Neural cell (in vitro differentiated cells): Measurements from ENCODE around the gene PRTN3. TPM values are rescaled to one million over a fixed set of nuclear protein-coding genes. Genes with fewer than 3 reads are reported as not detected.

Source experiments
- H2AFZ ChIP-seq: fragments of 200-600, 300-800 bp; sonication (generic), shearing (Covaris generic); 2 replicates; pipeline ENCODE4 v1.6.0; 2014; ENCODE audit warnings: low read depth, mild to moderate bottlenecking, antibody characterized with exemption, low read length, moderate library complexity
- H3F3A ChIP-seq: fragments of 200-600 bp; shearing (Covaris generic); 2 replicates; pipeline ENCODE4 v1.6.1; 2016; ENCODE audit warnings: mild to moderate bottlenecking, moderate library complexity, mixed read lengths, antibody characterized with exemption, low read length; ENCODE audit not compliant: insufficient read depth, poor library complexity, severe bottlenecking
- H3K27ac ChIP-seq: fragments of 200-600, 300-800 bp; sonication (generic), shearing (Covaris generic); 2 replicates; pipeline ENCODE4 v1.5.1; 2014; ENCODE audit warnings: mild to moderate bottlenecking, low read length, moderate library complexity
- H3K27me3 ChIP-seq: fragments of 300-800, 200-600 bp; sonication (generic), shearing (Covaris generic); 2 replicates; pipeline ENCODE4 v1.6.0; 2014; ENCODE audit warnings: mild to moderate bottlenecking, low read depth, low read length, moderate library complexity; ENCODE audit not compliant: insufficient read depth
- H3K36me3 ChIP-seq: fragments of 300-800, 200-600 bp; sonication (generic), shearing (Covaris generic); 2 replicates; pipeline ENCODE4 v1.5.1; 2014; ENCODE audit warnings: mild to moderate bottlenecking, antibody characterized with exemption, low read length, moderate library complexity; ENCODE audit not compliant: insufficient read depth
- H3K4me2 ChIP-seq: fragments of 300-800, 200-600 bp; sonication (generic), shearing (Covaris generic); 2 replicates; pipeline ENCODE4 v1.6.0; 2014; ENCODE audit warnings: mild to moderate bottlenecking, low read length
- H3K4me3 ChIP-seq: fragments of 300-800, 200-600 bp; sonication (generic), shearing (Covaris generic); 2 replicates; pipeline ENCODE4 v1.5.1; 2014; ENCODE audit warnings: mild to moderate bottlenecking, low read length, moderate library complexity
- H3K79me2 ChIP-seq: fragments of 200-600 bp; shearing (Covaris generic); replicated peaks from 2 replicates; pipeline ENCODE4 v1.6.0; 2014; ENCODE audit warnings: mild to moderate bottlenecking, low read length, moderate library complexity; ENCODE audit not compliant: insufficient read depth
- H3K9ac ChIP-seq: fragments of 300-800, 200-600 bp; sonication (generic), shearing (Covaris generic); 2 replicates; pipeline ENCODE4 v1.6.1; 2016; ENCODE audit warnings: mild to moderate bottlenecking, low read length, mixed read lengths
- H3K9me2 ChIP-seq: fragments of 200-600 bp; shearing (Covaris generic); 2 replicates; pipeline ENCODE4 v1.6.1; 2016; ENCODE audit warnings: mild to moderate bottlenecking, low read length, mixed read lengths; ENCODE audit not compliant: insufficient read depth
- H3K9me3 ChIP-seq: fragments of 200-600, 300-800 bp; sonication (generic), shearing (Covaris generic); 2 replicates; pipeline ENCODE4 v1.6.1; 2016; ENCODE audit warnings: mild to moderate bottlenecking, mixed run types, low read length, moderate library complexity, mixed read lengths
- H4K20me1 ChIP-seq: fragments of 200-600 bp; shearing (Covaris generic); 2 replicates; pipeline ENCODE4 v1.6.1; 2016; ENCODE audit warnings: mild to moderate bottlenecking, mixed run types; ENCODE audit not compliant: insufficient read depth
- EP300 ChIP-seq: fragments of 450-650 bp; conservative IDR thresholded peaks from 2 replicates; pipeline ENCODE4 v1.6.1; 2014; ENCODE audit warnings: antibody characterized with exemption, mild to moderate bottlenecking, moderate library complexity; ENCODE audit not compliant: poor library complexity, severe bottlenecking
- EZH2 ChIP-seq: fragments of 200-600, 300-800 bp; shearing (Covaris generic), sonication (generic); IDR thresholded peaks from 2 replicates; pipeline ENCODE4 v1.6.1; 2014; ENCODE audit warnings: antibody characterized with exemption, low read length, borderline replicate concordance, mild to moderate bottlenecking; ENCODE audit not compliant: insufficient read depth, poor library complexity, severe bottlenecking
- MXI1 ChIP-seq: fragments of 450-650 bp; conservative IDR thresholded peaks from 2 replicates; pipeline ENCODE4 v1.6.1; 2014; ENCODE audit warnings: antibody characterized with exemption, mild to moderate bottlenecking; ENCODE audit not compliant: poor library complexity, severe bottlenecking
- POLR2AphosphoS5 ChIP-seq: IDR thresholded peaks from 2 replicates; pipeline ENCODE4 v1.6.1; 2012
- RAD21 ChIP-seq: fragments of 450-650 bp; conservative IDR thresholded peaks from 2 replicates; pipeline ENCODE4 v1.6.1; 2014; ENCODE audit warnings: antibody characterized with exemption, mild to moderate bottlenecking, moderate library complexity
- SMC3 ChIP-seq: fragments of 450-650 bp; conservative IDR thresholded peaks from 2 replicates; pipeline ENCODE4 v1.6.1; 2014; ENCODE audit warnings: antibody characterized with exemption, mild to moderate bottlenecking, moderate library complexity; ENCODE audit not compliant: poor library complexity
- TAF1 ChIP-seq: IDR thresholded peaks from 2 replicates; pipeline ENCODE4 v1.6.1; 2012; ENCODE audit warnings: low read depth
- polyA plus RNA-seq: library from polyadenylated mRNA; depleted of rRNA; stranded (reverse); fragments of >200 nt; gene quantifications from 2 replicates; pipeline ENCODE4 v1.2.3, GENCODE V29; 2014
- TF ChIP-seq, protein P1 (sequence below): IDR thresholded peaks from 2 replicates; pipeline ENCODE4 v1.6.1; 2012; ENCODE audit warnings: borderline replicate concordance
- TF ChIP-seq, protein P2 (sequence below): fragments of 450-650 bp; IDR thresholded peaks from 2 replicates; pipeline ENCODE4 v1.5.1; 2014; ENCODE audit warnings: antibody characterized with exemption, mild to moderate bottlenecking, moderate library complexity; ENCODE audit not compliant: poor library complexity, severe bottlenecking

The PRTN3 gene
- polyA plus RNA-seq, 1 donor from 2014 or later, result not detected

DNA sequence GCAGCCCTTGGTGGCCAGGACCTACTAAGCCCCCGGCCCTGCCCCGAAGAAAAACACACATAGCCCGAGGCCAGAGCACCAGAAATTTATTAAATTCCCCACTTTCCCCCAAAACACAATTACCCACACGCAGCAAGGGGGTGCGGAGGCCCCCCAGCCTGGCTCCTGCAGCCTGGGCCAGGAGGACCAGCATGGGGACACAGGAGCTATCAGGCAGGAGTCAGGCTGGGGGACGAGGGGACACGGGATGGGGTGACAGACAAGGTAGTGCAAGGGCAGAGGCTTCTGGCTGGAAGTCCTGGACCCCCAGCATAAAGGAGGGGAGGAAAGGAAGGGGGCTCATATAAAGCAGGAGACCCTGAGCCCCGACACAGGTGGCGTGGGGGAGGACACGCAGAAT is 55.6 kb downstream of the PRTN3 start:
- Histone ChIP-seq H3K79me2 (peaks cover 6% of the 10 kb centered on the region), H3K4me2 (no peak overlapping the region), H4K20me1 (no peaks in the 10 kb centered on the region), H3K4me3 (no peak overlapping the region), H3K36me3 (no peaks in the 10 kb centered on the region), H3K9me3 (no peaks in the 10 kb centered on the region), H3K27ac (no peak overlapping the region), H3F3A (no peaks in the 10 kb centered on the region), H3K9ac (no peak overlapping the region), H3K9me2 (no peaks in the 10 kb centered on the region), H2AFZ (no peak overlapping the region), H3K27me3 (no peaks in the 10 kb centered on the region)
- TF ChIP-seq EP300 (no peak), MXI1 (no peak), EZH2 (no peak), TAF1 (no peak), RAD21 (no peak), SMC3 (no peak), POLR2AphosphoS5 (no peak)
- TF ChIP-seq, protein P1, sequence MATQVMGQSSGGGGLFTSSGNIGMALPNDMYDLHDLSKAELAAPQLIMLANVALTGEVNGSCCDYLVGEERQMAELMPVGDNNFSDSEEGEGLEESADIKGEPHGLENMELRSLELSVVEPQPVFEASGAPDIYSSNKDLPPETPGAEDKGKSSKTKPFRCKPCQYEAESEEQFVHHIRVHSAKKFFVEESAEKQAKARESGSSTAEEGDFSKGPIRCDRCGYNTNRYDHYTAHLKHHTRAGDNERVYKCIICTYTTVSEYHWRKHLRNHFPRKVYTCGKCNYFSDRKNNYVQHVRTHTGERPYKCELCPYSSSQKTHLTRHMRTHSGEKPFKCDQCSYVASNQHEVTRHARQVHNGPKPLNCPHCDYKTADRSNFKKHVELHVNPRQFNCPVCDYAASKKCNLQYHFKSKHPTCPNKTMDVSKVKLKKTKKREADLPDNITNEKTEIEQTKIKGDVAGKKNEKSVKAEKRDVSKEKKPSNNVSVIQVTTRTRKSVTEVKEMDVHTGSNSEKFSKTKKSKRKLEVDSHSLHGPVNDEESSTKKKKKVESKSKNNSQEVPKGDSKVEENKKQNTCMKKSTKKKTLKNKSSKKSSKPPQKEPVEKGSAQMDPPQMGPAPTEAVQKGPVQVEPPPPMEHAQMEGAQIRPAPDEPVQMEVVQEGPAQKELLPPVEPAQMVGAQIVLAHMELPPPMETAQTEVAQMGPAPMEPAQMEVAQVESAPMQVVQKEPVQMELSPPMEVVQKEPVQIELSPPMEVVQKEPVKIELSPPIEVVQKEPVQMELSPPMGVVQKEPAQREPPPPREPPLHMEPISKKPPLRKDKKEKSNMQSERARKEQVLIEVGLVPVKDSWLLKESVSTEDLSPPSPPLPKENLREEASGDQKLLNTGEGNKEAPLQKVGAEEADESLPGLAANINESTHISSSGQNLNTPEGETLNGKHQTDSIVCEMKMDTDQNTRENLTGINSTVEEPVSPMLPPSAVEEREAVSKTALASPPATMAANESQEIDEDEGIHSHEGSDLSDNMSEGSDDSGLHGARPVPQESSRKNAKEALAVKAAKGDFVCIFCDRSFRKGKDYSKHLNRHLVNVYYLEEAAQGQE, result no peak
- TF ChIP-seq, protein P2, sequence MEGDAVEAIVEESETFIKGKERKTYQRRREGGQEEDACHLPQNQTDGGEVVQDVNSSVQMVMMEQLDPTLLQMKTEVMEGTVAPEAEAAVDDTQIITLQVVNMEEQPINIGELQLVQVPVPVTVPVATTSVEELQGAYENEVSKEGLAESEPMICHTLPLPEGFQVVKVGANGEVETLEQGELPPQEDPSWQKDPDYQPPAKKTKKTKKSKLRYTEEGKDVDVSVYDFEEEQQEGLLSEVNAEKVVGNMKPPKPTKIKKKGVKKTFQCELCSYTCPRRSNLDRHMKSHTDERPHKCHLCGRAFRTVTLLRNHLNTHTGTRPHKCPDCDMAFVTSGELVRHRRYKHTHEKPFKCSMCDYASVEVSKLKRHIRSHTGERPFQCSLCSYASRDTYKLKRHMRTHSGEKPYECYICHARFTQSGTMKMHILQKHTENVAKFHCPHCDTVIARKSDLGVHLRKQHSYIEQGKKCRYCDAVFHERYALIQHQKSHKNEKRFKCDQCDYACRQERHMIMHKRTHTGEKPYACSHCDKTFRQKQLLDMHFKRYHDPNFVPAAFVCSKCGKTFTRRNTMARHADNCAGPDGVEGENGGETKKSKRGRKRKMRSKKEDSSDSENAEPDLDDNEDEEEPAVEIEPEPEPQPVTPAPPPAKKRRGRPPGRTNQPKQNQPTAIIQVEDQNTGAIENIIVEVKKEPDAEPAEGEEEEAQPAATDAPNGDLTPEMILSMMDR, result no peak

DNA sequence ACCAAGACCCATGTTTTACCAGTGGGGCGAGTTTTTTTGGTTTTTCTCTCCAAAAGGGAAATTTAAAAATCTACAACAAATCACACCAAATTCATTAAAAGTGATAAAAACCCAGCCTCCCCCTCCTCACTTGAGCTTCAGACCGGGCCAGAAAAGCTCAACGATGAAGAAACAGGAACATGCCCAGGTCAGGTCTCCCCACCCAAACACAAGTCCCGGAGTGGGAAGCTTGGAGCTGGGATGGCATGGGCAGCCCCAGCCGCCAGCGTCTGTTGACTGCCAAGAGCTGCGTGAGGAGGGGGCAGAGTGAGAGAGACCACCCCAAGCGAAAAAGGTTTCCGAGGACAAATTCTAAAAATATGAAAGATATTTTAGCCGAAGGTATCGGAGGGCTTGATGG is 56.2 kb downstream of the PRTN3 start:
- Histone ChIP-seq H3K27me3 (no peaks in the 10 kb centered on the region), H3K36me3 (no peaks in the 10 kb centered on the region), H3K9me2 (no peaks in the 10 kb centered on the region), H3K9me3 (no peaks in the 10 kb centered on the region), H3K79me2 (peaks cover 5% of the 10 kb centered on the region), H3K9ac (no peak overlapping the region), H3K27ac (no peak overlapping the region), H4K20me1 (no peaks in the 10 kb centered on the region), H2AFZ (no peak overlapping the region), H3F3A (no peaks in the 10 kb centered on the region), H3K4me3 (no peak overlapping the region), H3K4me2 (no peak overlapping the region)
- TF ChIP-seq, protein P2, result no peak
- no peak for TF ChIP-seq POLR2AphosphoS5
- TF ChIP-seq RAD21, result no peak
- TF ChIP-seq, protein P1, result no peak
- TF ChIP-seq EZH2, result no peak
- TF ChIP-seq MXI1, result no peak
- TF ChIP-seq TAF1, result no peak
- no peak for TF ChIP-seq SMC3
- TF ChIP-seq EP300, result no peak
